Measurements from ENCODE around the gene ZBTB5.

The ZBTB5 gene

DNA sequence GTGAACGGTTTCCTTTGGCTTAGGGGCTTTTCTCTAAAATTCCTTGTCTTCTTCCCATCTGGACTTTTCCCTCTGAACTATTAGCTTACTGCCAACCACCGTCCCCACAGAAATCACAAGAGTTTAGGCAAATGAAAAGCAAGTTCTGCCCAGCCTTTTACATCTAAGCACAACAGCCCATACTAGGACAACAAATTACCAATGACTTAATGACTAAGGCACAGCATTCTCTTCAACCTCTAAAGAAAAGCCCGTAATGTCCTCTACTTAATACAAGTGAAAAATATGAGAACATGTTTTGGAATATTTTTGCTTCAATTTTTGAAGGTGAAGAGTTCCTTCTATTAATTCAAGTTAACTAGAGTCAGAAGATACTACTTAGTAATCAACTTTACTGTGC, 1.2 kb downstream of the ZBTB5 start:
- DNase-seq (ENCODE audit: low read depth) = no peak
- peak overlapping the region; percentile 69 for H3K4me3 ChIP-seq (ENCODE audit: low read depth, low read length)
- TF ChIP-seq, protein P1, sequence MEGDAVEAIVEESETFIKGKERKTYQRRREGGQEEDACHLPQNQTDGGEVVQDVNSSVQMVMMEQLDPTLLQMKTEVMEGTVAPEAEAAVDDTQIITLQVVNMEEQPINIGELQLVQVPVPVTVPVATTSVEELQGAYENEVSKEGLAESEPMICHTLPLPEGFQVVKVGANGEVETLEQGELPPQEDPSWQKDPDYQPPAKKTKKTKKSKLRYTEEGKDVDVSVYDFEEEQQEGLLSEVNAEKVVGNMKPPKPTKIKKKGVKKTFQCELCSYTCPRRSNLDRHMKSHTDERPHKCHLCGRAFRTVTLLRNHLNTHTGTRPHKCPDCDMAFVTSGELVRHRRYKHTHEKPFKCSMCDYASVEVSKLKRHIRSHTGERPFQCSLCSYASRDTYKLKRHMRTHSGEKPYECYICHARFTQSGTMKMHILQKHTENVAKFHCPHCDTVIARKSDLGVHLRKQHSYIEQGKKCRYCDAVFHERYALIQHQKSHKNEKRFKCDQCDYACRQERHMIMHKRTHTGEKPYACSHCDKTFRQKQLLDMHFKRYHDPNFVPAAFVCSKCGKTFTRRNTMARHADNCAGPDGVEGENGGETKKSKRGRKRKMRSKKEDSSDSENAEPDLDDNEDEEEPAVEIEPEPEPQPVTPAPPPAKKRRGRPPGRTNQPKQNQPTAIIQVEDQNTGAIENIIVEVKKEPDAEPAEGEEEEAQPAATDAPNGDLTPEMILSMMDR (IDR thresholded peaks at IDR 0.05; ENCODE audit: control insufficient read depth, extremely low read depth, insufficient read depth) = no peak

DNA sequence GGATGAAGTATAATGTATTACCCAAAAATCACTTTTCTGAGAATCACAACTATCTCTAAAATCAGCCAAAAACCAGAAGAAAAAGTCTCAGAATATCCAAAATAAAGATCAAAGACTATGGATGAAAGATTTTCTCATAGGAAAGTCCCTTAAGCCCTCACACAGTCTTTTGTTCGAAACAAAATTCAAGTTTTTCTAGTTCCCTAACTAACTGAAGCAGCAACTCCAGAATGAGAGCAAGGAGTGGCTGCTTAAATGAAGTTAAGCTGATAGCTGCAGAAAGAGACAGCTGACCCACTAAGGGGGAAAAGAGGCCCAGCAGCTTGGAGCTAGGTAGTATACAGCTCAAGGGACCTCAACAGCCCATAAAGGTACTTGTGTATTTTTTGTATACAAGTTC, 8.4 kb downstream of the ZBTB5 start:
- TF ChIP-seq, protein P1 (IDR thresholded peaks at IDR 0.05; ENCODE audit: control insufficient read depth, extremely low read depth, insufficient read depth) = no peak
- DNase-seq (ENCODE audit: low read depth) = no peak
- H3K4me3 ChIP-seq (ENCODE audit: low read depth, low read length) = no peak overlapping the region

DNA sequence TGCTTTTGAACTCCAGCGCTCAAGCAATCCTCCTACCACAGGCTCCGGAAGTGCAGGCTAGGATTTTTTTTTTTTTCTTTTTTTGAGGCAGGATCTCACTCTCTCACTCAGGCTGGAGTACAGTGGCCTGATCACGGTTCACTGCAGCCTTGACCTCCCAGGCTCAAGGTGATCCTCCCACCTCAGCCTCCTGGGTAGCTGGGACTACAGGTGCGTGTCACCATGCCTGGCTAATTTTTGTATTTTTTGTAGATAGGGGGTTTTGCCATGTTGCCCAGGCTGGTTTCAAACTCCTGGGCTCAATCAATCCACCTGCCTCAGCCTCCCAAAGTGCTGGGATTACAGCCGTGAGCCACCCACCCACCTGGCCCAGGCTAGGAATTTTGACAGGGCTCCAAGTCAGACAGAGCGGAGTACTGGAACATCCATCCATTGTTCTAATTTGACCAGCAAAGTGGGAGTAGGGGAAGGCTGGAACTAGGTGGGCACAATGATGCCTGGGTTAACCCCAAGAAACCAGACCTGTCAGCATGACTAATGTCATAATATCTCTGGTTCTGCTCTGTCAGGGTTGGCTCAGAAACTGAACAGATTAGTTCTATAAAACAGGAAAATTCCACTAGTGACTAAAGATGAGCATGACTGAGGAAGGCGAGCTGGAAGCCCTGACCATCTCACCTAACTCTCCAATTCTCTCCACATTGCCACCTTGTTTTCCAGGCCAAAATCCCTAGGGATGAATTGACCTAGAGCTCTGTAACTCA, 9.2 kb downstream of the ZBTB5 start:
- TF ChIP-seq, protein P1 (IDR thresholded peaks at IDR 0.05; ENCODE audit: control insufficient read depth, extremely low read depth, insufficient read depth) = no peak
- H3K4me3 ChIP-seq (ENCODE audit: low read depth, low read length) = no peak overlapping the region
- no peak for DNase-seq (ENCODE audit: low read depth)

- DNase-seq (ENCODE audit: low read depth) = no peak
- peak overlapping the region; percentile 38 for H3K4me3 ChIP-seq (ENCODE audit: low read depth, low read length)
- TF ChIP-seq, protein P1 (IDR thresholded peaks at IDR 0.05; ENCODE audit: control insufficient read depth, extremely low read depth, insufficient read depth) = no peak
Observed at GRCh38 chr9:37454238-37454637, 11.0 kb downstream of the ZBTB5 start.

DNA sequence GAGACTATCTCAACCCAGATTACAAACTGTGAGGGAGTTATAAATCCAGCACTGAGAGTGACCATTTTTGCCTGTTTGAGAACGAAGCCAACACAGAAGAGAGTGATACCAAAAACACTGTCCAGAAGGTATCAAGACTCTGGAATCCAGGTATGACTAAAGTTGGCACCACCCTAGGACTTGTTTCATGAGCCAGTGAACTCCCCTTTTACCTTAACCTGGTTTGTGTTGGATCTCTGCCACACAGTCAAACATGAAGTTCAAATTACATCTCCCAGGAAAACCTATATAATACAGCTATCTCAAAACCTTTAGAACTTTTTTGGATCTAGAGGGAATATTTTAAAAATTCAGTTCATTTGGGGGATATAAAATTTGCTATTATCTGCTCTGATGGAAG, 11.4 kb downstream of the ZBTB5 start:
- TF ChIP-seq, protein P1 (IDR thresholded peaks at IDR 0.05; ENCODE audit: control insufficient read depth, extremely low read depth, insufficient read depth) = no peak
- peak; percentile 77 for DNase-seq (ENCODE audit: low read depth)
- peak overlapping the region; percentile 38 for H3K4me3 ChIP-seq (ENCODE audit: low read depth, low read length)

DNA sequence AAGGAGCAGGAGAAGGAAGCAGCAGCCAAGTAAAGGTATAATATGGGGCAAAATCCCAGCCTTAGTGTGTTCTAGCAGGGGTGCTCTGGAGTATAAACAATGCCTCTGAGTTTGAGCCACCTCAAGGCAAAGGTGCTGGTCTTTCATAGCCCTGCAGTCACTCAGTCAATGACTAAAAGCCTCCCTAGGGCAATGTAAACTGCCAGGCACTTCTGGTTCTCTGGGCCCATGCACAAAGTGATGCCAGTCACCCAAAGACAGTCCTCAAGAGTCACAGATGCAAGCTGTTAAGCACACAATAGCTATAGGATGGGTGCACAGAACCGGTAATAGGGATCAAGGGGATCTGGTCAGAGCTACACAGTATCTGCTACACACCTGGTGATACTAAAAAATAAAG, 12.6 kb downstream of the ZBTB5 start:
- TF ChIP-seq, protein P1 (IDR thresholded peaks at IDR 0.05; ENCODE audit: control insufficient read depth, extremely low read depth, insufficient read depth) = no peak
- no peak overlapping the region for H3K4me3 ChIP-seq (ENCODE audit: low read depth, low read length)
- DNase-seq (ENCODE audit: low read depth) = no peak

DNA sequence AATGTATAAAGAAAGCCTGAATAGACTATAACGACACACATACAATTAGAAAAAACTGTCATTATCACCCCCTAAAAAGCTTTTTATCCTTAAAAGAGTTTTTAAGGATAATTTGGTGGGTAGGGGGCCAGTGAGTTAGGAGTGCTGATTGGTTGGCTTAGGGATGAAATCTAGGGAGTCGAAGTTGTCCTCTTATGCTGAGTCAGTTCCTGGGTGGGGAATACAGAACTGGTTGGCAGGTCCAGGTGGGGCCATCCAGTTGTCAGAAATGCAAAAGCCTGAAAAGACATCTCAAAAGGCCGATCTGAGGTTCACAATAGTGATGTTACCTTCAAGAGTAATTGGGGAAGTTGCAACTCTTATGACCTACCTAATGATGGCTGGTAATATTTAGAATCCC, 13.6 kb downstream of the ZBTB5 start:
- TF ChIP-seq, protein P1 (IDR thresholded peaks at IDR 0.05; ENCODE audit: control insufficient read depth, extremely low read depth, insufficient read depth) = no peak
- DNase-seq (ENCODE audit: low read depth) = no peak
- no peak overlapping the region for H3K4me3 ChIP-seq (ENCODE audit: low read depth, low read length)
